GM06990 (cell line): Measurements from ENCODE around the gene NAV3.

Experiments
- DNase-seq: peaks from one replicate; pipeline ENCODE4 v3.0.0-alpha.2; 2011; ENCODE audit not compliant: insufficient read length; ENCODE audit errors: extremely low read depth
- H3K27me3 ChIP-seq: replicated peaks from 2 replicates; pipeline ENCODE4 v1.6.0; 2011; ENCODE audit warnings: low read length; ENCODE audit not compliant: control insufficient read depth, insufficient read depth
- H3K36me3 ChIP-seq: 2 replicates; pipeline ENCODE4 v1.5.1; 2011; ENCODE audit warnings: low read length; ENCODE audit not compliant: control insufficient read depth, insufficient read depth
- H3K4me3 ChIP-seq: replicated peaks from 2 replicates; pipeline ENCODE4 v1.5.1; 2011; ENCODE audit warnings: low read depth, mild to moderate bottlenecking, control low read depth, low read length
- CTCF ChIP-seq: IDR thresholded peaks from 2 replicates; pipeline ENCODE4 v1.5.1; 2011; ENCODE audit warnings: low read length, control low read depth, mild to moderate bottlenecking, inconsistent platforms; ENCODE audit not compliant: insufficient read depth, poor library complexity, severe bottlenecking

Gene NAV3

GRCh38 chr12:77830583-77831351 lies at the start of gene NAV3:
NAV3 (plus strand) TSS chr12:77830894; CDS start chr12:77831462, 568 bp downstream.
- no peak for TF ChIP-seq CTCF
- no peaks in the 10 kb centered on the region for H3K27me3 ChIP-seq
- H3K4me3 ChIP-seq: no peak within 1 kb of the TSS
- DNase-seq: no peak
- no peaks in the 10 kb centered on the region for H3K36me3 ChIP-seq

GRCh38 chr12:77782034-77782433 lies 48.7 kb upstream of the NAV3 start:
- Histone ChIP-seq H3K27me3 (no peaks in the 10 kb centered on the region), H3K4me3 (no peak overlapping the region), H3K36me3 (no peaks in the 10 kb centered on the region)
- TF ChIP-seq CTCF: no peak
- DNase-seq: no peak

GRCh38 chr12:77782766-77783165 lies 47.9 kb upstream of the NAV3 start:
- TF ChIP-seq CTCF: no peak
- no peak for DNase-seq
- Histone ChIP-seq H3K4me3 (no peak overlapping the region), H3K27me3 (no peaks in the 10 kb centered on the region), H3K36me3 (no peaks in the 10 kb centered on the region)

GRCh38 chr12:77785211-77785610 lies 45.5 kb upstream of the NAV3 start:
- Histone ChIP-seq H3K36me3 (no peaks in the 10 kb centered on the region), H3K27me3 (no peaks in the 10 kb centered on the region), H3K4me3 (no peak overlapping the region)
- no peak for DNase-seq
- no peak for TF ChIP-seq CTCF

- no peak for DNase-seq
- no peaks in the 10 kb centered on the region for H3K27me3 ChIP-seq
- H3K4me3 ChIP-seq: no peak overlapping the region
- no peak for TF ChIP-seq CTCF
- H3K36me3 ChIP-seq: no peaks in the 10 kb centered on the region
These were observed 44.0 kb upstream of the NAV3 start for GRCh38 chr12:77786675-77787074.
